Measurements from ENCODE around the gene PHYH.
"Not testable (repeated sequence)": the region's sequence is repeated elsewhere in the genome, so short reads cannot be mapped to it uniquely, and the experiment has no call there.

PHYH gene

GRCh38 chr10:13268310-13268709 lies 31.6 kb downstream of the PHYH start:
- peaks cover 0 to 10% of the 10 kb centered on the region in 2 donors for H3K4me1 ChIP-seq (ENCODE audit: control insufficient read depth in 1 of 2, insufficient read depth in 2 of 2, low read length in 2 of 2)

GRCh38 chr10:13263591-13263990 lies 36.3 kb downstream of the PHYH start:
- no peaks in the 10 kb centered on the region for H3K36me3 ChIP-seq (ENCODE audit: control insufficient read depth in 1 of 2, insufficient read depth in 2 of 2, low read length in 2 of 2)
- H3K9me3 ChIP-seq (ENCODE audit: control insufficient read depth in 1 of 2, low read length in 2 of 2) = no peaks in the 10 kb centered on the region
- no peaks in the 10 kb centered on the region for H3K27me3 ChIP-seq (ENCODE audit: low read depth, low read length)
- no peaks in the 10 kb centered on the region for H3K4me1 ChIP-seq (ENCODE audit: control insufficient read depth in 1 of 2, insufficient read depth in 2 of 2, low read length in 2 of 2)
- H3K27ac ChIP-seq (ENCODE audit: low read length) = no peak overlapping the region
- H3K4me3 ChIP-seq (ENCODE audit: low read depth in 1 of 2, low read length in 2 of 2) = no peak overlapping the region

More at GRCh38 chr10:13268310-13268709, 31.6 kb downstream of the PHYH start:
- H3K36me3 ChIP-seq (ENCODE audit: control insufficient read depth in 1 of 2, insufficient read depth in 2 of 2, low read length in 2 of 2) = no peaks in the 10 kb centered on the region
- no peaks in the 10 kb centered on the region for H3K9me3 ChIP-seq (ENCODE audit: control insufficient read depth in 1 of 2, low read length in 2 of 2)
- H3K4me3 ChIP-seq (ENCODE audit: low read depth in 1 of 2, low read length in 2 of 2) = no peak overlapping the region
- H3K27ac ChIP-seq (ENCODE audit: low read length) = no peak overlapping the region
- no peaks in the 10 kb centered on the region for H3K27me3 ChIP-seq (ENCODE audit: low read depth, low read length)

- no peak overlapping the region for H3K4me3 ChIP-seq (ENCODE audit: low read depth in 1 of 2, low read length in 2 of 2)
- H3K36me3 ChIP-seq (ENCODE audit: control insufficient read depth in 1 of 2, insufficient read depth in 2 of 2, low read length in 2 of 2) = no peaks in the 10 kb centered on the region
- H3K27me3 ChIP-seq (ENCODE audit: low read depth, low read length) = no peaks in the 10 kb centered on the region
- no peaks in the 10 kb centered on the region for H3K4me1 ChIP-seq (ENCODE audit: control insufficient read depth in 1 of 2, insufficient read depth in 2 of 2, low read length in 2 of 2)
- no peak overlapping the region for H3K27ac ChIP-seq (ENCODE audit: low read length)
- no peaks in the 10 kb centered on the region for H3K9me3 ChIP-seq (ENCODE audit: control insufficient read depth in 1 of 2, low read length in 2 of 2)
These were observed 37.4 kb downstream of the PHYH start for GRCh38 chr10:13262433-13262832.

- Histone ChIP-seq H3K4me1 (ENCODE audit: control insufficient read depth in 1 of 2, insufficient read depth in 2 of 2, low read length in 2 of 2) (no peaks in the 10 kb centered on the region), H3K27ac (ENCODE audit: low read length) (no peak overlapping the region), H3K9me3 (ENCODE audit: control insufficient read depth in 1 of 2, low read length in 2 of 2) (no peaks in the 10 kb centered on the region), H3K27me3 (ENCODE audit: low read depth, low read length) (no peaks in the 10 kb centered on the region), H3K4me3 (ENCODE audit: low read depth in 1 of 2, low read length in 2 of 2) (no peak overlapping the region), H3K36me3 (ENCODE audit: control insufficient read depth in 1 of 2, insufficient read depth in 2 of 2, low read length in 2 of 2) (no peaks in the 10 kb centered on the region)
These were observed 42.2 kb downstream of the PHYH start for GRCh38 chr10:13257621-13258140.

- Histone ChIP-seq H3K9me3 (ENCODE audit: control insufficient read depth in 1 of 2, low read length in 2 of 2) (no peaks in the 10 kb centered on the region), H3K4me1 (ENCODE audit: control insufficient read depth in 1 of 2, insufficient read depth in 2 of 2, low read length in 2 of 2) (no peaks in the 10 kb centered on the region), H3K4me3 (ENCODE audit: low read depth in 1 of 2, low read length in 2 of 2) (no peak overlapping the region)
These were observed 43.2 kb downstream of the PHYH start for GRCh38 chr10:13256627-13257026.

GRCh38 chr10:13253726-13254125 lies 46.1 kb downstream of the PHYH start:
- Histone ChIP-seq H3K27me3 (ENCODE audit: low read depth, low read length) (no peaks in the 10 kb centered on the region), H3K27ac (ENCODE audit: low read length) (no peak overlapping the region), H3K4me1 (ENCODE audit: control insufficient read depth in 1 of 2, insufficient read depth in 2 of 2, low read length in 2 of 2) (no peaks in the 10 kb centered on the region), H3K4me3 (ENCODE audit: low read depth in 1 of 2, low read length in 2 of 2) (no peak overlapping the region), H3K9me3 (ENCODE audit: control insufficient read depth in 1 of 2, low read length in 2 of 2) (no peaks in the 10 kb centered on the region), H3K36me3 (ENCODE audit: control insufficient read depth in 1 of 2, insufficient read depth in 2 of 2, low read length in 2 of 2) (no peaks in the 10 kb centered on the region)

More at GRCh38 chr10:13256627-13257026, 43.2 kb downstream of the PHYH start:
- Histone ChIP-seq H3K27me3 (ENCODE audit: low read depth, low read length) (no peaks in the 10 kb centered on the region), H3K27ac (ENCODE audit: low read length) (no peak overlapping the region), H3K36me3 (ENCODE audit: control insufficient read depth in 1 of 2, insufficient read depth in 2 of 2, low read length in 2 of 2) (no peaks in the 10 kb centered on the region)

- Histone ChIP-seq H3K4me3 (ENCODE audit: low read depth in 1 of 2, low read length in 2 of 2) (no peak overlapping the region), H3K36me3 (ENCODE audit: control insufficient read depth in 1 of 2, insufficient read depth in 2 of 2, low read length in 2 of 2) (no peaks in the 10 kb centered on the region), H3K27ac (ENCODE audit: low read length) (no peak overlapping the region), H3K9me3 (ENCODE audit: control insufficient read depth in 1 of 2, low read length in 2 of 2) (no peaks in the 10 kb centered on the region), H3K27me3 (ENCODE audit: low read depth, low read length) (no peaks in the 10 kb centered on the region), H3K4me1 (ENCODE audit: control insufficient read depth in 1 of 2, insufficient read depth in 2 of 2, low read length in 2 of 2) (no peaks in the 10 kb centered on the region)
These were observed 52.1 kb downstream of the PHYH start for GRCh38 chr10:13247784-13248183.

- H3K4me3 ChIP-seq (ENCODE audit: low read depth in 1 of 2, low read length in 2 of 2) = no peak overlapping the region
- H3K9me3 ChIP-seq (ENCODE audit: control insufficient read depth in 1 of 2, low read length in 2 of 2) = no peaks in the 10 kb centered on the region
- no peaks in the 10 kb centered on the region for H3K4me1 ChIP-seq (ENCODE audit: control insufficient read depth in 1 of 2, insufficient read depth in 2 of 2, low read length in 2 of 2)
- H3K36me3 ChIP-seq (ENCODE audit: control insufficient read depth in 1 of 2, insufficient read depth in 2 of 2, low read length in 2 of 2) = no peaks in the 10 kb centered on the region
- H3K27me3 ChIP-seq (ENCODE audit: low read depth, low read length) = no peaks in the 10 kb centered on the region
- H3K27ac ChIP-seq (ENCODE audit: low read length) = no peak overlapping the region
These were observed 52.6 kb downstream of the PHYH start for GRCh38 chr10:13247246-13247645.

GRCh38 chr10:13242260-13242659 lies 57.6 kb downstream of the PHYH start:
- H3K27me3 ChIP-seq (ENCODE audit: low read depth, low read length); H3K9me3 ChIP-seq (ENCODE audit: control insufficient read depth in 1 of 2, low read length in 2 of 2); H3K27ac ChIP-seq (ENCODE audit: low read length); H3K4me1 ChIP-seq (ENCODE audit: control insufficient read depth in 1 of 2, insufficient read depth in 2 of 2, low read length in 2 of 2); H3K4me3 ChIP-seq (ENCODE audit: low read depth in 1 of 2, low read length in 2 of 2); H3K36me3 ChIP-seq (ENCODE audit: control insufficient read depth in 1 of 2, insufficient read depth in 2 of 2, low read length in 2 of 2): not testable (repeated sequence)

- Histone ChIP-seq H3K27ac (ENCODE audit: low read length) (no peak overlapping the region), H3K9me3 (ENCODE audit: control insufficient read depth in 1 of 2, low read length in 2 of 2) (no peaks in the 10 kb centered on the region), H3K27me3 (ENCODE audit: low read depth, low read length) (no peaks in the 10 kb centered on the region), H3K4me1 (ENCODE audit: control insufficient read depth in 1 of 2, insufficient read depth in 2 of 2, low read length in 2 of 2) (no peaks in the 10 kb centered on the region), H3K36me3 (ENCODE audit: control insufficient read depth in 1 of 2, insufficient read depth in 2 of 2, low read length in 2 of 2) (no peaks in the 10 kb centered on the region), H3K4me3 (ENCODE audit: low read depth in 1 of 2, low read length in 2 of 2) (no peak overlapping the region)
These were observed 58.3 kb downstream of the PHYH start for GRCh38 chr10:13241613-13242012.

GRCh38 chr10:13239923-13240322 lies 59.9 kb downstream of the PHYH start:
- Histone ChIP-seq H3K9me3 (ENCODE audit: control insufficient read depth in 1 of 2, low read length in 2 of 2) (no peaks in the 10 kb centered on the region), H3K36me3 (ENCODE audit: control insufficient read depth in 1 of 2, insufficient read depth in 2 of 2, low read length in 2 of 2) (no peaks in the 10 kb centered on the region), H3K27ac (ENCODE audit: low read length) (no peak overlapping the region)

GRCh38 chr10:13238271-13239077 lies 61.4 kb downstream of the PHYH start:
- Histone ChIP-seq H3K4me1 (ENCODE audit: control insufficient read depth in 1 of 2, insufficient read depth in 2 of 2, low read length in 2 of 2) (no peaks in the 10 kb centered on the region), H3K36me3 (ENCODE audit: control insufficient read depth in 1 of 2, insufficient read depth in 2 of 2, low read length in 2 of 2) (no peaks in the 10 kb centered on the region), H3K9me3 (ENCODE audit: control insufficient read depth in 1 of 2, low read length in 2 of 2) (no peaks in the 10 kb centered on the region), H3K4me3 (ENCODE audit: low read depth in 1 of 2, low read length in 2 of 2) (no peak overlapping the region), H3K27ac (ENCODE audit: low read length) (no peak overlapping the region), H3K27me3 (ENCODE audit: low read depth, low read length) (no peaks in the 10 kb centered on the region)

More at GRCh38 chr10:13239923-13240322, 59.9 kb downstream of the PHYH start:
- Histone ChIP-seq H3K27me3 (ENCODE audit: low read depth, low read length) (no peaks in the 10 kb centered on the region), H3K4me3 (ENCODE audit: low read depth in 1 of 2, low read length in 2 of 2) (no peak overlapping the region), H3K4me1 (ENCODE audit: control insufficient read depth in 1 of 2, insufficient read depth in 2 of 2, low read length in 2 of 2) (no peaks in the 10 kb centered on the region)

Measured in muscle layer of duodenum (tissue), 2 donors.